Adipocyte (in vitro differentiated cells): ENCODE data around the gene APOB.

Source experiments
- DNase-seq: peaks from one replicate; pipeline ENCODE4 v3.0.0-alpha.2; 2015; ENCODE audit warnings: low read depth
- H3K27me3 ChIP-seq: replicated peaks from 2 replicates; pipeline ENCODE4 v1.7.0; 2013; ENCODE audit warnings: mild to moderate bottlenecking, low read length, moderate library complexity; ENCODE audit not compliant: control insufficient read depth, insufficient read depth
- H3K36me3 ChIP-seq: 2 replicates; pipeline ENCODE4 v1.7.0; 2013; ENCODE audit warnings: low read length, mild to moderate bottlenecking, moderate library complexity; ENCODE audit not compliant: control insufficient read depth, insufficient read depth, severe bottlenecking
- H3K4me1 ChIP-seq: 2 replicates; pipeline ENCODE4 v1.7.0; 2013; ENCODE audit warnings: mild to moderate bottlenecking, low read length, moderate library complexity; ENCODE audit not compliant: control insufficient read depth, insufficient read depth
- H3K4me3 ChIP-seq: 2 replicates; pipeline ENCODE4 v1.7.0; 2013; ENCODE audit warnings: mild to moderate bottlenecking, low read length, moderate library complexity
- H3K9ac ChIP-seq: 2 replicates; pipeline ENCODE4 v1.7.0; 2013; ENCODE audit warnings: mild to moderate bottlenecking, low read length, moderate library complexity
- H3K9me3 ChIP-seq: 2 replicates; pipeline ENCODE4 v1.7.0; 2013; ENCODE audit warnings: mild to moderate bottlenecking, low read length, moderate library complexity; ENCODE audit not compliant: control insufficient read depth

APOB gene

DNA sequence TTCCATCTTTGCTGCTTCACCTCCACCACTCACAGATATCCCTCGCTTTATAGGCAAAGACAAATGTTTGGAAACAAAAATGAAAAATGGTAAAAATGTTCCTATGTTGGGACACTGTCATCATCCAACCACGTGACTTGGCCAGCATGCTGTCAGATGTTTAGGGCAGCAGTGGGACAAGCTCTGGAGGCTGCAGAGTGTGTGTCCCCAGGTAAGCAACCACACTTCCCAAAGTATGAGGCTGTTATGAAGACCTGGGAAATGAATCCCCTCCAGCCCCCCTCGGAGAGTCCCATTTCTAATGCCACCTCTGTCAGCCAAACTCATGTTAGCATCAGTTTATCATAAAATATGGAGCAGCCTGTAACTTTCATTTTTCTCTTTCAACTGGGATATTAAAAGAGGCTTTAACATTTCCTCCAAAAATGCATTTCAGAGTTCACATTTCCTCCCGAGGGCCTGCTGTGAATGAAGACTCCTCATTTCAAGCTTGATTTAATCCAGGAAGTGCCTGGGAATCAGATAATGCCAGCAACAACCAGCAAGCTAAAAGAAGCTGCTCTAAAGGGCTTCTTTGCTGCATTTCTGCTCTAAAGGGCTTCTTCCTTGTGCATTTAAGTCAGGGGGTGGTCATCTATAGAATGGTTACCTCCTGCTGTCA is 66.2 kb downstream of the APOB start:
- H3K9me3 ChIP-seq: no peaks in the 10 kb centered on the region
- no peak overlapping the region for H3K4me3 ChIP-seq
- H3K36me3 ChIP-seq: no peaks in the 10 kb centered on the region
- H3K4me1 ChIP-seq: peaks cover 24% of the 10 kb centered on the region
- DNase-seq: no peak
- peaks cover 4% of the 10 kb centered on the region for H3K27me3 ChIP-seq
- no peak overlapping the region for H3K9ac ChIP-seq

DNA sequence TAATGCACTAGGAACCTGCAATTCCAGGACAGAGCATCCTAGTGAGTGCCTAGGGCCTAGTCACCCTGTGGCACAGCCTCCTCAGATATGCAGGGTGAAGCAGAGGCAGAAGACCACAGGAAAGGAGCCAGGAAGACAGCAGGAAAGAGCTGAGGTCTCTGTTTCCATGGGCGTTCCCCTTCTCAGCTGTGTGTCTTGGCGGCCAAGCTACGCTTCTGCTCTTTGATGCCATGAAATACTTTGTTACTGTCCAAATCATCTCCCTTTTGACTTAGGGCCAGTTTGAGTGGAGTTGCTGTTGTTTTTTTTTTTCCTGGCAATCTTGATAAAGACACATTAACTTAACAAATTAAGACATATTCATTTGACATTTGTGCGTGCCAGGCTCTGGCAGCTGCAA is 67.3 kb downstream of the APOB start:
- no peaks in the 10 kb centered on the region for H3K9me3 ChIP-seq
- peak overlapping the region; percentile 27 for H3K9ac ChIP-seq
- peaks cover 32% of the 10 kb centered on the region for H3K4me1 ChIP-seq
- no peak for DNase-seq
- no peak overlapping the region for H3K4me3 ChIP-seq
- H3K36me3 ChIP-seq: no peaks in the 10 kb centered on the region
- H3K27me3 ChIP-seq: no peaks in the 10 kb centered on the region

DNA sequence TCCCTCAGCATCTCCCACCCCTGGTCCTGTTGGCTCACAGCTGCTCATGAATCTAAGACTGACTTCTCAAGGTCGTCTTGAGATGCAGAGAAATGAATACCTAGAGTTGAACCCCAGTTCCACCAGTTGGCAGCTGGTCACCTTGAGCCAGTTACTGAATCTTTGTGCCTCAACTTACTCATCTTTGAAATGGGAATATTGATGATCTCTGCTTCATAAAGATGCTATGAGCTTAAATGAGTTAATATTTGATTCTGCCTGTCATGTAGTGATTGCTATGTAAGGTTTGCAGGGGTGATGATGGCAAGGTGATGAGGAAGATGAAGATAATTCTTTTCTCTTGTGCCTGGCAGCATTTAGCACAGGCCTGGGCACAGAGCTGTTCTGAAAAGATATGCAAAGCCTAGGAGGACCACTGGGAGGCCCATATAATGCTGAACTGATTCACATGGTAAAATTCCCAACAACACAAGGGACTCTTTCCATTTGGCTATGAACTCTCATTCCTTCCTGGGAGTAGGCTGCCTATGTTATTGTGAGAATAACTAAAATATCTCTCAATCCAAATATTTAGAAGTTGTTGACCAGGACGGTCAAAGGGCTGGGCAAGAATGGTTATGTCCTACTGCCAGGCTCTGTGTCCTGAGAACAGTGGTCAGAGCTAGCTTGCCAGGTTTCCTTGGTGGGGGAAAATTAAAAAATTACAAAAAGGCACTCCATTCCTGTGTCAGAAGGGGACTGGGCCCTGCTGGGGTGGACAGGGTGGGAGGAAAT is 70.9 kb downstream of the APOB start:
- H3K27me3 ChIP-seq: peaks cover 13% of the 10 kb centered on the region
- peak overlapping the region; percentile 37 for H3K9ac ChIP-seq
- H3K4me1 ChIP-seq: peaks cover 32% of the 10 kb centered on the region
- no peaks in the 10 kb centered on the region for H3K9me3 ChIP-seq
- no peak overlapping the region for H3K4me3 ChIP-seq
- DNase-seq: no peak
- H3K36me3 ChIP-seq: no peaks in the 10 kb centered on the region

DNA sequence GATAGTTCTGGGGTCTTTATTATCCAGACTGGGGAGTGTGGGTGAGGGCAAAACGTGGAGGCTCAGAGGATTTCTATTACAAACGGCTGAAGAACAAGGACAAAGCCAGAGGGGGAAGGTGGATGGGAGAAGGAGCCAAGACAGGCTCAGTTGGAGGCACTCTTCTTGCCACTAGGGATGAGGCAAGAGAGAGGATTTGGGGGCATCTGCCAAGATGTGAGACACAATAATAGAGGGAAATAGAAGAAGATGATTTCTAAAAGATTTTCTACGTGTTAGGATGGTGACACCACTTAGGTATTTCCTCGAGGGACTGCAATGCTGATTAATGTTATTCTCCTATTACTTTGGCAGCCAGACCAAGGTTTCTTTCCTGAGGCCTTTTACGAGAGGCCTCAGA is 71.8 kb downstream of the APOB start:
- DNase-seq: peak; percentile 15
- Histone ChIP-seq H3K27me3 (peaks cover 17% of the 10 kb centered on the region), H3K9me3 (no peaks in the 10 kb centered on the region), H3K4me1 (peaks cover 27% of the 10 kb centered on the region), H3K36me3 (no peaks in the 10 kb centered on the region), H3K4me3 (no peak overlapping the region), H3K9ac (peak overlapping the region; percentile 37)

DNA sequence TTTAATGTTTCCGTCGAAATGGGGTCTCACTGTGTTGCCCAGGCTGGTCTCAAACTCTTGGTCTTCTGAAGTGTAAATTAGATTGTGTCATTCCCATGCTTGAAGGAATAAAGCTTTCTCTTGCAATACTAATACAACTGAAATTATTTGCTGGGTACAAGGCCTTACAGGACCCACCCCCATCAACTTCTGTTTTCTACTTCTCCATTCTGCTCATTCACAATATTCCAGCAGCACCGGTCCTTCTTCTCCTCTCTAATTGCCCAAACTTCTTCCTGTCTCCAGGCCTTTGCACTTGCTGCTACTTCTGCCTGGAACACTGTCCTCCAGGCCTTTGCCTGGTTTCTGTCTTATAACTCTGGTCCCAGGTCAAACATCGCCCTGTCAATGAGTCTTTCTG is 73.8 kb downstream of the APOB start:
- no peaks in the 10 kb centered on the region for H3K9me3 ChIP-seq
- DNase-seq: no peak
- H3K27me3 ChIP-seq: peaks cover 26% of the 10 kb centered on the region
- H3K4me3 ChIP-seq: no peak overlapping the region
- H3K36me3 ChIP-seq: no peaks in the 10 kb centered on the region
- H3K4me1 ChIP-seq: peaks cover 23% of the 10 kb centered on the region
- H3K9ac ChIP-seq: no peak overlapping the region

DNA sequence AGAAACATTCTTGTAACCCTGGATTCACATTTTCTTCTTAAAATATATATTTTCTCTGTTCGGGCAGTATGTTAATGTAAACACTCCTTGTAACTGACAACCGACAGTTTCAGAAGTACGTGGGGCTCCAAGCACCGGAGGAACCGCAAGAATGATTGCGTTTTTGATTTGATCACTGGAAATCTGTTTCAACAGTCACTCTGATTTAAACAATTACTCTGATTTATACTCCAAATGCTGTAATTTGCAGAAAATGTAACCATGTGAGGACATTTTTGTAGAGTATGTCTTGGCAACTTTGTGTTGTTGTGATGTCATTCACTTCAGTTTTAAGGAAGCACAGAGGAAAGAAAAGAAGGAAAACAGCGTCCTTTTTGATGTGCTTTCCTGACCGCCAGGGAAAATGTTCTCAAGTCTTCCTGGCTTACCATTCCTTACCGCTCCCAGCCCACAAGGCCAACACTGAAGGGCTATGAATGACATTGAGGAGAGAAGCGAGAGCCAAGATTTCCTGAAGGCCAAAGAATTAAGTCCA is 77.7 kb downstream of the APOB start:
- Histone ChIP-seq H3K4me1 (peaks cover 16% of the 10 kb centered on the region), H3K9ac (no peak overlapping the region), H3K27me3 (peaks cover 34% of the 10 kb centered on the region), H3K9me3 (no peaks in the 10 kb centered on the region), H3K4me3 (no peak overlapping the region), H3K36me3 (no peaks in the 10 kb centered on the region)
- peak; percentile 76 for DNase-seq

DNA sequence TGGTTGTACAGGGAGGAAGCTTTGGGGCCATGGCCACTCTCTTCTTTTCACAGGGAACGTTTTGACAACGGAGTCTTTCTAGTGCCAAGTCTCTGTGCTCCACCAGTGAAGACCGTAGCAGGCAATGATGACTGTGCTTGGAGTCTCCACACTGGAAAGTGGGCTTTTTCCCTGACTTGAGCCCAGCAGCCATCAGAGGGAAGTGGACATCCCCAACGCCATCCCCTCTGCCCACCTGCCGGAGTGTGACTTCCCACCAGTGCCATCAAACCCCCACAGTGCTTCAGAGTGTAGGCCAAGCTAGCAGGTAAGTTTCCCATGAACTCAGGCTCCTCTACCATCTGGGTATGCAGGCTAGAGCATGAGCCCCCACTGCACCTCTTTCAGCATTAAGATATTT is 78.7 kb downstream of the APOB start:
- Histone ChIP-seq H3K27me3 (peaks cover 39% of the 10 kb centered on the region), H3K9ac (no peak overlapping the region), H3K9me3 (peaks cover 4% of the 10 kb centered on the region), H3K4me3 (no peak overlapping the region), H3K4me1 (peaks cover 16% of the 10 kb centered on the region), H3K36me3 (no peaks in the 10 kb centered on the region)
- no peak for DNase-seq

DNA sequence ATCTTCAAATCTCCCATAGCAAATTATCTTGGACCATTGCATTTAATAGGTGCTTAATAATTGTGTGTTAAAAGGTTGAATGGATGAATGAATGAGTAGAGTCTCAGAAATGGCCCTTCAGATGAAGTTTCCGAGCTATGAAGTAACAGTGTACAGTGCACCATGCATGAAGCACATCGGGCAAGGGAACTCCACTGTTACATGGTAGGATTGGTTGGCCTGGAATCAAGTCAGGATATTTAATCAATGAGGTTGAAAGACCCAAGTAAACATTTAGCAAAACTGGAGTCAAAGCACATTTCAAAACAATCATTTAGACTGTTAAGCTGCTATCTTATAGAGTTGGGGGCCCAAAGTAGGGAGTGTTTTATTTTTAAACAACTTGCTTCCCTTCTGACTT is 80.0 kb downstream of the APOB start:
- Histone ChIP-seq H3K9ac (no peak overlapping the region), H3K4me3 (no peak overlapping the region), H3K27me3 (peaks cover 46% of the 10 kb centered on the region), H3K36me3 (no peaks in the 10 kb centered on the region), H3K4me1 (peaks cover 16% of the 10 kb centered on the region), H3K9me3 (peaks cover 6% of the 10 kb centered on the region)
- DNase-seq: no peak

DNA sequence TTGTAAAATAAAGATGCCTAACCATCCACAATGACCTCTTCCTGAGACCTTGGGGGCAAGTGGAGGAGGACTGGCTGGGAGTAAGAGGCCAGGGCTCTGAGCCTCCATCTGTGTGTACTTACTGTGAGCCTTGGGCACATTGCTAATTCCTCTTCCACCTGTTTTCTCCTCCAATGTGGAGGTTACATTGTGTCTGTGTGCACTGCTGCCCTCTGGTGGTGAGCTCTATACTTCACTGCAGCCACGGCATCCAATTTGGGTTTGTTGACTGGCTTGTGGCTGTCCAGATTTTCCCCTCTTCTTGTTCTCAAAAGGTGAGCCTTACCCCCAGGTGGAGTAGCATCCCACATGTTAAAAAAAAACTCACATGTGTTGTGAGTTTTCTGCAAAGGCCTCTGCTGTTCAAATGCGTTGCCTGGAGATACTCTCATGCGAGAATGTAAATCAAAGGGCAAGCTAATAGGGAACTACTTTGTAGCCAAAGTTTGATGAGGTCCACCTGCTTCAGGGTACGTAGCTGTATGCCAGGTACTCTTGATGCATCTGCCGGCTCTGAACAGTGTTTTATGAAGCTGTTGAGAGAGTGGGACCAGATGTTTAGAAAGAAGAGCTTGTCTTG is 80.8 kb downstream of the APOB start:
- no peak overlapping the region for H3K4me3 ChIP-seq
- peak; percentile 85 for DNase-seq
- H3K36me3 ChIP-seq: no peaks in the 10 kb centered on the region
- H3K9ac ChIP-seq: no peak overlapping the region
- peaks cover 16% of the 10 kb centered on the region for H3K4me1 ChIP-seq
- H3K9me3 ChIP-seq: peaks cover 6% of the 10 kb centered on the region
- H3K27me3 ChIP-seq: peaks cover 46% of the 10 kb centered on the region

DNA sequence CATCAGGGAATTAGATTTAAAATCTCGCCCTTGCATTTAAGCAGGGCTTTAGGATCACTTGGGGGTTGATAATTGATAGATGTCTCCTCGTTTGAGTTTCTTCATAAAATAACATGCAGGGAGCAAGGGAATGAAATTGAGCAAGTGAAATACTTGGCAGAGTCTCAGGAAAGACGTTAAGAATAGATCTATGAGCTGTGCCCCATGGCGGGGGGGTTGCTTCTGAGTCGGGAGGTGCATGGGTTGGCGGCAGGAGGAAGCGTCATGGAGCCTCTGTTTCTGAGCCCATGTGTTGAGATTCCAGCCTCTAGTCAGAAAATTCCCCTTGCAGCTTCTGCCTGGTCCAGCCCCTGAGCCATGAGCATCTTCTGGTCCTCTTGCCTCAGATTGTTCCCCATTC is 82.0 kb downstream of the APOB start:
- DNase-seq: peak; percentile 17
- Histone ChIP-seq H3K4me3 (no peak overlapping the region), H3K27me3 (peaks cover 46% of the 10 kb centered on the region), H3K9me3 (peaks cover 6% of the 10 kb centered on the region), H3K9ac (no peak overlapping the region), H3K4me1 (peaks cover 16% of the 10 kb centered on the region), H3K36me3 (no peaks in the 10 kb centered on the region)

DNA sequence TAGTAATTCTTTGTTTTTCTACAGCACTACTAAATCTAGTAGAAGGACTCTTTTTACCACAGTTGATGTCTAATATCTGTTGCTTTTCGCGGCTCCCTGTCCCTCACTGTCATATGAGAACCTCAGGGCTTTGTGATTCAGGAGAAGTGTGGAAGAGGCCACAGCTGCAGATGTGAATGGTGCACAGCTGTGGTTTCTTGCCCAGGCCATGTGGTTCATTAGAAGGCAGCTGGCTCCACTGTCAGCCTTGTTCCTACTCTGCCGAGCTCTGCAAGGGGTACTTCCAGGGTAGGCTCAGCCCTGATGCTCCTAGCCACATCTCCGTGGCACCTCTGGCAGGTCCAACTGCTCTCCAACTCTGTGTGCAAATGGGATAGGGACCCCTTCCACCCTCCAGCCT is 83.9 kb downstream of the APOB start:
- Histone ChIP-seq H3K4me1 (peaks cover 5% of the 10 kb centered on the region), H3K36me3 (no peaks in the 10 kb centered on the region), H3K9ac (no peak overlapping the region), H3K27me3 (peaks cover 47% of the 10 kb centered on the region), H3K9me3 (peaks cover 6% of the 10 kb centered on the region), H3K4me3 (no peak overlapping the region)
- DNase-seq: no peak
